ENCODE measurements around the gene NFRKB. TPM values are rescaled to one million over a fixed set of nuclear protein-coding genes. Genes with fewer than 3 reads are reported as not detected.

NFRKB gene
- total RNA-seq, 3 donors from 2014 or later, result 19.5 to 27.0 (median 23.7) TPM

DNA sequence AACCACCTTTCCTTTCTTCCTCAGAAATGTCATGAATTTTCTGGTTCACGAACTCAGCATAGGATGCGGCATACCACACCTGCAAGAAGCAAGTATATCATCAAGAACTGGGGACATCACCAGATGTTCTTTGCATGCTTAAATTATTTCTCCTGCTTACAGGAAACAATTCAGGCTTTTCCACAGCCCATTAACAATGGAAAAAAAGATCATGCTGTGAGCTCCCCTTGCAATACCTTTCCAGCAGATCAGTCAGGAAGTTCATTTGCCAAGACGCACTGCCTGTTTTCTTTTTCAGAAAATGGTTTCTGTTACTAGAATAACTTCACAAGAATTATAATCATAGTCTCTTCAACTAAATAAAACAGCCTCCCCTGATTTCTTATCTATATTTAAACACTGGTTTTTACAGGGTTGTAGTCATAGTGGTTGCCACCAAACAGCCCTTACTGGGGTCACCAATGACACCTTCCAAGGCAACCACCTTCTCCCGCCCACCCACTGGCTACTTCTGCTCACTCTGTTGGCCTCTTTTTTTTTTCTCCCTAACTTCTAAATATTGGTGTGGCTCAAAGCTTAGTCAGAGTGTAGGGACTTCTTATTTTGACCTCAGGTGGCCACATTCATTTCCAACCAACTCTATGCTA, 42.3 kb upstream of the NFRKB start:
- no peaks in the 10 kb centered on the region for H3K9me3 ChIP-seq
- intact Hi-C loops (cut with DNase I, micrococcal nuclease), result no loop called here
- DNase-seq, result no peak
- H3K4me1 ChIP-seq (ENCODE audit: low read depth), result no peaks in the 10 kb centered on the region
- TF ChIP-seq, protein P1, sequence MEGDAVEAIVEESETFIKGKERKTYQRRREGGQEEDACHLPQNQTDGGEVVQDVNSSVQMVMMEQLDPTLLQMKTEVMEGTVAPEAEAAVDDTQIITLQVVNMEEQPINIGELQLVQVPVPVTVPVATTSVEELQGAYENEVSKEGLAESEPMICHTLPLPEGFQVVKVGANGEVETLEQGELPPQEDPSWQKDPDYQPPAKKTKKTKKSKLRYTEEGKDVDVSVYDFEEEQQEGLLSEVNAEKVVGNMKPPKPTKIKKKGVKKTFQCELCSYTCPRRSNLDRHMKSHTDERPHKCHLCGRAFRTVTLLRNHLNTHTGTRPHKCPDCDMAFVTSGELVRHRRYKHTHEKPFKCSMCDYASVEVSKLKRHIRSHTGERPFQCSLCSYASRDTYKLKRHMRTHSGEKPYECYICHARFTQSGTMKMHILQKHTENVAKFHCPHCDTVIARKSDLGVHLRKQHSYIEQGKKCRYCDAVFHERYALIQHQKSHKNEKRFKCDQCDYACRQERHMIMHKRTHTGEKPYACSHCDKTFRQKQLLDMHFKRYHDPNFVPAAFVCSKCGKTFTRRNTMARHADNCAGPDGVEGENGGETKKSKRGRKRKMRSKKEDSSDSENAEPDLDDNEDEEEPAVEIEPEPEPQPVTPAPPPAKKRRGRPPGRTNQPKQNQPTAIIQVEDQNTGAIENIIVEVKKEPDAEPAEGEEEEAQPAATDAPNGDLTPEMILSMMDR (IDR thresholded peaks at IDR 0.05), result no peak
- ATAC-seq, result no peak
- H3K4me3 ChIP-seq, result no peak overlapping the region
- no peaks in the 10 kb centered on the region for H3K36me3 ChIP-seq (ENCODE audit: low read depth)

- H3K36me3 ChIP-seq (ENCODE audit: low read depth), result no peaks in the 10 kb centered on the region
- no peak for ATAC-seq
- no peak overlapping the region for H3K4me3 ChIP-seq
- no peak for DNase-seq
- intact Hi-C loops (cut with DNase I, micrococcal nuclease), result no loop called here
- no peaks in the 10 kb centered on the region for H3K9me3 ChIP-seq
- TF ChIP-seq, protein P1 (IDR thresholded peaks at IDR 0.05), result no peak
- no peaks in the 10 kb centered on the region for H3K4me1 ChIP-seq (ENCODE audit: low read depth)
These were observed 40.3 kb upstream of the NFRKB start for GRCh38 chr11:129935723-129936122.

- no peak for ATAC-seq
- intact Hi-C loops (cut with DNase I, micrococcal nuclease), result no loop called here
These were observed 38.5 kb upstream of the NFRKB start for GRCh38 chr11:129933891-129934290.

GRCh38 chr11:129933262-129933661, 37.9 kb upstream of the NFRKB start:
- H3K9me3 ChIP-seq, result no peaks in the 10 kb centered on the region
- intact Hi-C loops (cut with DNase I, micrococcal nuclease), result no loop called here
- ATAC-seq, result no peak
- no peaks in the 10 kb centered on the region for H3K4me1 ChIP-seq (ENCODE audit: low read depth)
- DNase-seq, result no peak
- no peak overlapping the region for H3K4me3 ChIP-seq
- H3K36me3 ChIP-seq (ENCODE audit: low read depth), result no peaks in the 10 kb centered on the region
- TF ChIP-seq, protein P1 (IDR thresholded peaks at IDR 0.05), result no peak

More at GRCh38 chr11:129933891-129934290, 38.5 kb upstream of the NFRKB start:
- Histone ChIP-seq H3K4me1 (ENCODE audit: low read depth) (no peaks in the 10 kb centered on the region), H3K36me3 (ENCODE audit: low read depth) (no peaks in the 10 kb centered on the region), H3K4me3 (no peak overlapping the region), H3K9me3 (no peaks in the 10 kb centered on the region)
- TF ChIP-seq, protein P1 (IDR thresholded peaks at IDR 0.05), result no peak
- no peak for DNase-seq

DNA sequence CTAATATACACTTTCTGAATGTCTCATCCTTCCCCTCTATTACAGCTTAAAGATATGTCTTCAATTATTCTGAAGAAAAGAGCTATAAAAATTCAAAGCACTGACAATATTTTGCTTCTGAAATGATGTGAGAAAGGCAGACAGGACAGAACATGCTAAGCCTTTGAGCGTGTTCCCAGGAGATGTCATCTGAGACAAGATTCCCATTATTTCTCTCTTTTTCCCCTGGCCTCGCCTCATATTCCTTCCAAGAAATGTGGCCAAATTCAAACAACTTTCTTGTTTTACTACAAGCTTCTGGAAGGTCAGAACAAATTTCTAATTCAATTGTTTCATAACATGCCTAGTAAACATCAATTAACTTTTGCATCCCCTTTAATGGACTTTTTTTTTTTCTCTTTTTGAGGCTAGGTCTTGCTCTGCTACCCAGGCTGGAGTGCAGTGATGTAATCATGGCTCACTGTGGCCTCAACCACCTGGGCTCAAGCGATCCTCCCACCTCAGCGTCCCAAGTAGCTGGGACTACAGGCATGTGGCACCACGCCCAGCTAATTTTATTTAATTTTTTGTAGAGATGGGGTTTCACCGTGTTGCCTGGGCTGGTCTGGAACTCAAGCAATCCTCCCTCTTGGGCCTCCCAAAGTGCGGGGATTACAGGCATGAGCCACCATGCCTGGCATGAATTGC, 37.1 kb upstream of the NFRKB start:
- DNase-seq (no peak), ATAC-seq (no peak)
- Histone ChIP-seq H3K4me1 (ENCODE audit: low read depth) (no peaks in the 10 kb centered on the region), H3K9me3 (no peaks in the 10 kb centered on the region), H3K4me3 (no peak overlapping the region), H3K36me3 (ENCODE audit: low read depth) (no peaks in the 10 kb centered on the region)
- TF ChIP-seq, protein P1 (IDR thresholded peaks at IDR 0.05), result no peak
- intact Hi-C loops (cut with DNase I, micrococcal nuclease), result no loop called here

Data from mucosa of descending colon (tissue), 3 donors.